ENCODE data around the gene GALK1. TPM values are rescaled to one million over a fixed set of nuclear protein-coding genes. Genes with fewer than 3 reads are reported as not detected.

Gene GALK1
- total and polyA plus RNA-seq, 9 of the 15 experiments (the other 6 are each of a cell fraction or from before 2014, with no cell fraction given), result 0.45 to 51.6 (median 17.4) TPM

- no peak for TF ChIP-seq BRD4 (IDR thresholded peaks at IDR 0.05)
- no peak; the same call in 1 of the 2 replicates for TF ChIP-seq CREM (IDR thresholded peaks at IDR 0.05; ENCODE audit: low read depth)
- 0 out of 2 replicates have a peak, but pooled peaks have one; percentile 65 for TF ChIP-seq HEY1 (CRISPR knock-in tag; IDR thresholded peaks at IDR 0.05; ENCODE audit: borderline replicate concordance)
- TF ChIP-seq ZNF324 (CRISPR knock-in tag; IDR thresholded peaks at IDR 0.05), result no peak
- no peak for TF ChIP-seq MTA2 (IDR thresholded peaks at IDR 0.05; ENCODE audit: low read depth)
- TF ChIP-seq PML (IDR thresholded peaks at IDR 0.05; ENCODE audit: low read length), result no peak
- peak; percentile 51 to 60 (median 59) for TF ChIP-seq CTCF (IDR thresholded peaks at IDR 0.05 in 2 of 3, conservative IDR thresholded peaks at IDR 0.05 in 1 of 3; ENCODE audit: insufficient read depth in 2 of 3, low read depth in 1 of 3, low read length in 3 of 3)
- no peak for TF ChIP-seq SFPQ (IDR thresholded peaks at IDR 0.05; ENCODE audit: low read depth, low read length)
- TF ChIP-seq CHD4 (IDR thresholded peaks at IDR 0.05; ENCODE audit: insufficient read depth, insufficient replicate concordance, low read depth, low read length, poor library complexity, severe bottlenecking), result no peak
- TF ChIP-seq SMAD4 (CRISPR knock-in tag; conservative IDR thresholded peaks at IDR 0.05), result no peak
- TF ChIP-seq ZNF224 (CRISPR knock-in tag; IDR thresholded peaks at IDR 0.05), result no peak
- TF ChIP-seq ZNF696 (CRISPR knock-in tag; conservative IDR thresholded peaks at IDR 0.05), result no peak
- TF ChIP-seq ESRRB (CRISPR knock-in tag; IDR thresholded peaks at IDR 0.05; ENCODE audit: borderline replicate concordance), result 0 out of 2 replicates have a peak, but pooled peaks have one; percentile 9
- TF ChIP-seq, protein P1, sequence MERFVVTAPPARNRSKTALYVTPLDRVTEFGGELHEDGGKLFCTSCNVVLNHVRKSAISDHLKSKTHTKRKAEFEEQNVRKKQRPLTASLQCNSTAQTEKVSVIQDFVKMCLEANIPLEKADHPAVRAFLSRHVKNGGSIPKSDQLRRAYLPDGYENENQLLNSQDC (CRISPR knock-in tag; IDR thresholded peaks at IDR 0.05), result no peak
- TF ChIP-seq, protein P2, sequence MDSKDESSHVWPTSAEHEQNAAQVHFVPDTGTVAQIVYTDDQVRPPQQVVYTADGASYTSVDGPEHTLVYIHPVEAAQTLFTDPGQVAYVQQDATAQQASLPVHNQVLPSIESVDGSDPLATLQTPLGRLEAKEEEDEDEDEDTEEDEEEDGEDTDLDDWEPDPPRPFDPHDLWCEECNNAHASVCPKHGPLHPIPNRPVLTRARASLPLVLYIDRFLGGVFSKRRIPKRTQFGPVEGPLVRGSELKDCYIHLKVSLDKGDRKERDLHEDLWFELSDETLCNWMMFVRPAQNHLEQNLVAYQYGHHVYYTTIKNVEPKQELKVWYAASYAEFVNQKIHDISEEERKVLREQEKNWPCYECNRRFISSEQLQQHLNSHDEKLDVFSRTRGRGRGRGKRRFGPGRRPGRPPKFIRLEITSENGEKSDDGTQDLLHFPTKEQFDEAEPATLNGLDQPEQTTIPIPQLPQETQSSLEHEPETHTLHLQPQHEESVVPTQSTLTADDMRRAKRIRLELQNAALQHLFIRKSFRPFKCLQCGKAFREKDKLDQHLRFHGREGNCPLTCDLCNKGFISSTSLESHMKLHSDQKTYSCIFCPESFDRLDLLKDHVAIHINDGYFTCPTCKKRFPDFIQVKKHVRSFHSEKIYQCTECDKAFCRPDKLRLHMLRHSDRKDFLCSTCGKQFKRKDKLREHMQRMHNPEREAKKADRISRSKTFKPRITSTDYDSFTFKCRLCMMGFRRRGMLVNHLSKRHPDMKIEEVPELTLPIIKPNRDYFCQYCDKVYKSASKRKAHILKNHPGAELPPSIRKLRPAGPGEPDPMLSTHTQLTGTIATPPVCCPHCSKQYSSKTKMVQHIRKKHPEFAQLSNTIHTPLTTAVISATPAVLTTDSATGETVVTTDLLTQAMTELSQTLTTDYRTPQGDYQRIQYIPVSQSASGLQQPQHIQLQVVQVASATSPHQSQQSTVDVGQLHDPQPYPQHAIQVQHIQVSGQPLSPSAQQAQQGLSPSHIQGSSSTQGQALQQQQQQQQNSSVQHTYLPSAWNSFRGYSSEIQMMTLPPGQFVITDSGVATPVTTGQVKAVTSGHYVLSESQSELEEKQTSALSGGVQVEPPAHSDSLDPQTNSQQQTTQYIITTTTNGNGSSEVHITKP (IDR thresholded peaks at IDR 0.05; ENCODE audit: partially characterized antibody), result peak; percentile 35
- no peak for TF ChIP-seq BDP1 (IDR thresholded peaks at IDR 0.05; ENCODE audit: insufficient read depth, insufficient read length)
- peak in 1 of 2 experiments; percentile 8; a peak in 1 of 4 replicates for TF ChIP-seq MAZ (CRISPR knock-in tag; conservative IDR thresholded peaks at IDR 0.05 in 1 of 2, IDR thresholded peaks at IDR 0.05 in 1 of 2)
- no peak for TF ChIP-seq ZNF175 (CRISPR knock-in tag; IDR thresholded peaks at IDR 0.05; ENCODE audit: low read depth)
- TF ChIP-seq ARID3A (IDR thresholded peaks at IDR 0.05; ENCODE audit: borderline replicate concordance, low read depth, low read length), result no peak
These were observed 13.9 kb upstream of the GALK1 start (continued) for GRCh38 chr17:75778861-75779249.

Data from K562 (cell line).